A549 treated with AZD2906 at 1 μM for 4 hours (cell line): ENCODE measurements around the gene HSP90B1. TPM values are rescaled to one million over a fixed set of nuclear protein-coding genes. Genes with fewer than 3 reads are reported as not detected.

ENCODE experiments used
- total RNA-seq: library from RNA; stranded (reverse); fragments of 200-300 nt; extraction: Qiagen RNA extraction; gene quantifications from 5 replicates; pipeline ENCODE4 v1.2.3, GENCODE V29; 2022

The HSP90B1 gene
- 499 to 692 TPM (median 561 TPM) in 5 replicates for total RNA-seq

GRCh38 chr12:103930034-103930786 is at the start of gene HSP90B1:
TSS of gene HSP90B1 (plus strand) at chr12:103930410. CDS start at chr12:103930516, 106 bp downstream.

GRCh38 chr12:103965590-103966504 is 35.6 kb downstream of the HSP90B1 start, which contains the start of gene TDG:
TSS of gene TDG (plus strand) at chr12:103965872. CDS start at chr12:103966038, 166 bp downstream.

Other genes starting within 250 kb of the HSP90B1 start
- gene NT5DC3, start 89.2 kb upstream of the HSP90B1 start, total RNA-seq, result 24.5 to 31.2 TPM (median 25.7 TPM) in 5 replicates
- 21.5 to 31.5 TPM (median 25.0 TPM) in 5 replicates for gene TDG, start 35.5 kb downstream of the HSP90B1 start, total RNA-seq
- 0.19 to 0.34 TPM (median 0.23 TPM) in 5 replicates for gene GLT8D2, start 119.8 kb downstream of the HSP90B1 start, total RNA-seq
- 4.6 to 5.5 TPM (median 4.9 TPM) in 5 replicates for gene HCFC2, start 134.1 kb downstream of the HSP90B1 start, total RNA-seq
- 21.3 to 26.0 TPM (median 23.8 TPM) in 5 replicates for gene NFYB, start 207.8 kb downstream of the HSP90B1 start, total RNA-seq